Ovary (tissue), 9 donors: ENCODE data around the gene ZNF622. TPM values are rescaled to one million over a fixed set of nuclear protein-coding genes. Genes with fewer than 3 reads are reported as not detected.

Experiments
- DNase-seq, 5 donors: peaks; one replicate each; pipeline ENCODE4 v3.0.0-alpha.2; 2019 to 2020
- H3K27ac ChIP-seq, 2 donors: fragments of 200-600 bp; one replicate each; pipeline versions ENCODE4 v1.5.1 to v1.8.0; 2019 to 2022
- H3K27me3 ChIP-seq: fragments of 200-600 bp; one replicate; pipeline ENCODE4 v1.8.0; 2022
- H3K36me3 ChIP-seq: fragments of 200-600 bp; sonication (generic); one replicate; pipeline ENCODE4 v1.5.1; 2019
- H3K4me1 ChIP-seq: one replicate; pipeline ENCODE4 v1.8.1; 2013; ENCODE audit warnings: mild to moderate bottlenecking, moderate library complexity; ENCODE audit not compliant: insufficient read depth
- H3K4me3 ChIP-seq: fragments of 200-600 bp; sonication (generic); one replicate; pipeline ENCODE4 v1.5.1; 2017
- H3K9me3 ChIP-seq, 2 donors: fragments of 200-600 bp in 1 of 2; sonication (generic) in 1 of 2; one replicate each; pipeline versions ENCODE4 v1.5.1 to v1.8.1; 2013 to 2019; ENCODE audit warnings: mild to moderate bottlenecking in 1 of 2, moderate library complexity in 1 of 2
- CTCF ChIP-seq, 3 donors: fragments of 450-650 bp in 2 of 3; fragments of 200-600 bp in 1 of 3; IDR thresholded peaks; one replicate each; pipeline versions ENCODE4 v1.5.1 to v1.8.0; 2016 to 2022; ENCODE audit warnings: antibody characterized with exemption in 3 of 3, mild to moderate bottlenecking in 1 of 3
- EP300 ChIP-seq: sonication (generic); formaldehyde crosslinking; IDR thresholded peaks from one replicate; pipeline ENCODE4 v1.6.1; 2017; ENCODE audit warnings: antibody characterized with exemption
- POLR2A ChIP-seq: fragments of 450-650 bp; IDR thresholded peaks from one replicate; pipeline ENCODE4 v1.6.1; 2017; ENCODE audit warnings: antibody characterized with exemption, mild to moderate bottlenecking, moderate library complexity
- WGBS, 3 donors: extraction: QIAGEN DNeasy Blood & Tissue Kit in 1 of 3; methylation state at CpG; one replicate each; pipeline versions ENCODE4 v1.1.5 to v1.1.7; 2013 to 2017; 5-methylcytosine and 5-hydroxymethylcytosine counted together
- intact Hi-C, 4 donors: fragments of 100-400 bp; cut with DNase I; formaldehyde crosslinking; loops; one replicate each; pipeline versions ENCODE4 v1.11.0 to v1.15.1; 2022 to 2023
- polyA plus RNA-seq, 2 donors: library from polyadenylated mRNA; stranded (reverse); fragments of 200-250 nt in 1 of 2; fragments of 350-450 nt in 1 of 2; fragmentation: Illumina TruSeq in 1 of 2; extraction: RNeasy Lipid Tissue Mini Kit (QIAGEN cat#74804) in 1 of 2; gene quantifications; one replicate each; pipeline ENCODE4 v1.2.3, GENCODE V29; 2013 to 2014
- total RNA-seq, 7 donors: library from RNA; depleted of rRNA in 2 of 7; stranded (reverse); fragments of >200 nt in 2 of 7; fragmentation: NEBNext Ultra II Directional in 3 of 7; extraction: Animal tissue kit (Norgen Biotek cat#: 25700) in 3 of 7; gene quantifications; one replicate each; pipeline versions ENCODE4 v1.1.0 to v1.2.4, GENCODE V29; 2016 to 2023
- donor health status: DM: no; HTN: no; CAD: no; lungs with moderate emphysema.
- donor health status: DM: no; HTN: no; CAD: no.
- donor health status: Bipolar disorder and iron deficiency.
- donor health status: DM: yes; HTN: yes; CAD: no.
- donor health status: DM: no; HTN: no; CAD: no.
- donor health status: DM: yes; HTN: yes; CAD: no.

ZNF622 gene
- total and polyA plus RNA-seq, 9 donors = 18.0 to 27.2 (median 20.5) TPM

DNA sequence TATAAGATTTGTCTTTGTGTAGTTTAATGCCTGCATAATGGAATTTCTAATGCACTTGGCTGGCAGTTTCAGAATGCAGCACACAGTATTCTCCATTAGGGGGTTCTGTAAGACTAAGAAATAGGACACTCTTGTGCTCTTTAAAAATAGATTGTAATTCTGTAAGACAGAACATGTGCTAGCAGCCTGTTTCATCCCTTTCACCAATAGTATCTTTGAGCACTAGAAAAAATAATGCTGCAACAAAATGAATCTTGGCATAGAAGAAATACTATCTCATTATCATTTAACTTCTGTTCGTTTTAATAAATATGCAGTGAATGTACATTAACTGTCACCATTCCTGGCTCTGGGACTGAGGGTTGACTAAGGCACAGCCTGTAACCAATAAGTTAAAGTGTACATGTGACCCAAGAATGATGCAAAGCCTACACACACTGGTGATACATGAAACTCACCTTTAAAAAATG lies 23.8 kb upstream of the ZNF622 start:
- intact Hi-C loops = loop anchor here in 3 of 4 donors (5.0 to 10.0 kb wide), 3 partner anchors 295 to 715 kb away; no protein-coding TSS in a partner anchor
- no peaks in the 10 kb centered on the region for H3K4me1 ChIP-seq
- no peaks in the 10 kb centered on the region for H3K36me3 ChIP-seq
- no peak overlapping the region for H3K27ac ChIP-seq
- no peak for DNase-seq
- no peaks in the 10 kb centered on the region for H3K9me3 ChIP-seq
- no peaks in the 10 kb centered on the region for H3K27me3 ChIP-seq
- peak in 2 of 3 donors; percentile 51 to 68 for TF ChIP-seq CTCF (IDR thresholded peaks at IDR 0.05)
- TF ChIP-seq POLR2A = no peak
- 2 to 7% (median 7%) methylated on average over 1 of the region's 1 CpG for WGBS, 3 donors
- H3K4me3 ChIP-seq = no peak overlapping the region

DNA sequence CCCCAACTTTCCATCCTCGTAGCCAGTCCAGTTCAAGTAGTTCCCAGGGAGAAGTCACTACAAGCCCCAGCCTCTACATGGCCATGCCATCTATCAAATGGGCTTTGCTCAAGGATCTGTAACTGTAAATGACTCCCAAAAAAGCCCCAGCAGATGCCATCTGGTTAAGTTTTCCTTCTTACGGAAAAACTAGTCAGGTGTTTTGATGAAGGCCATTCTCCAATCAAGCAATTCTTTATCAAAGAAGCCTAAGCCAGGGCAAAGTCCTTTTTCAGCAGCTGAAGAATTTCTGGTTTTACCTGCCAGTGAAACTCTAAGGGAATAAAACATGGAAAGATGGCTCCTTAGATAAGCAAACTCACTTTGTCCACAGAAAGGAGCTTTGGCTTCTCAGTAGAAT lies 21.9 kb upstream of the ZNF622 start:
- no peaks in the 10 kb centered on the region for H3K36me3 ChIP-seq
- intact Hi-C loops = loop anchor here in 3 of 4 donors (5.0 to 10.0 kb wide), 3 partner anchors 297 to 717 kb away; no protein-coding TSS in a partner anchor
- H3K4me1 ChIP-seq = no peaks in the 10 kb centered on the region
- DNase-seq = no peak
- no peaks in the 10 kb centered on the region for H3K9me3 ChIP-seq
- no peaks in the 10 kb centered on the region for H3K27me3 ChIP-seq
- no peak overlapping the region for H3K4me3 ChIP-seq
- no peak for TF ChIP-seq CTCF (IDR thresholded peaks at IDR 0.05)
- no peak for TF ChIP-seq POLR2A
- TF ChIP-seq EP300 = no peak
- WGBS, 3 donors = 86 to 88% (median 87%) methylated on average over 2 of the region's 2 CpGs
- no peak overlapping the region for H3K27ac ChIP-seq

DNA sequence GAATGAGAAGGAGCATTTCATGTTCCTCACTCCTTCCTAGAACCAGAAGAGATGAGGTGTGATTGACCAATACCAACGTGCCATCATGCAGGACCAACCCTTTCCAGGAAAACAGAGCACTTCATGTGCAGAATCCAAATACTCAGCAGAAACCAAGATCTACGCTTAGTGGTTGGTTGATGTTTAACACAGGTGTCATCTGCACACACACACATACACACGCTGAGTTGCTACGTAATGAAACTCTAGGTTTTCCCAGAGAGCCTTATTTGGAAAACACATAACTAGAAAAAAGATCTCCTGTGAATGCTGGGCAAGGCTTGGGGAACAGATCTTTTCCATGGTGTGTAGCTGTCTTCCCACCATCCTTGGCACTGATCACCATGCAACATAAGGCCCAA lies 21.1 kb upstream of the ZNF622 start:
- TF ChIP-seq CTCF (IDR thresholded peaks at IDR 0.05) (no peak), EP300 (no peak), POLR2A (no peak)
- 82 to 89% (median 84%) methylated on average over 4 of the region's 4 CpGs for WGBS, 3 donors
- Histone ChIP-seq H3K9me3 (no peaks in the 10 kb centered on the region), H3K27me3 (no peaks in the 10 kb centered on the region), H3K4me1 (no peaks in the 10 kb centered on the region), H3K36me3 (no peaks in the 10 kb centered on the region), H3K4me3 (no peak overlapping the region), H3K27ac (no peak overlapping the region)
- no peak for DNase-seq
- intact Hi-C loops = loop anchor here in 3 of 4 donors (5.0 to 10.0 kb wide), 3 partner anchors 298 to 718 kb away; no protein-coding TSS in a partner anchor

DNA sequence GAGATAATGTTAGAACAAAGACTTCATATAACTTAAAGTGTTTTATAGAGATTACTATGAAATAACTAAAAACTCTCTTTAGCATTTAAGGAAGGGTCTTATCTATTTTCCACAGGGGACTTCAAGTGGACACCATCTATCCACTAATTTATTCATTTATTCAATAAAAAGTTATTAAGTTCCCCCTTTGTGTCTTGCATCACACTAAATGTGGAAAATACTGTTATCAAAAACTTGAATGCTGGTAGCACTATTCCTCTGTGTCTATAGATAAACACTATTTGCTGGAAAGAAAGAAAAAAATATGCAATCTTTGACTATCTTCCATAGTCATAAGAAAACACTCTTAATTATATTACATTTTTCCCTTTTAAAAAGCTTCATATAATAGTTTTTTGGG lies 20.1 kb upstream of the ZNF622 start:
- TF ChIP-seq CTCF (IDR thresholded peaks at IDR 0.05) (no peak), POLR2A (no peak)
- Histone ChIP-seq H3K27me3 (no peaks in the 10 kb centered on the region), H3K36me3 (no peaks in the 10 kb centered on the region), H3K4me3 (no peak overlapping the region), H3K4me1 (no peaks in the 10 kb centered on the region), H3K9me3 (no peaks in the 10 kb centered on the region), H3K27ac (no peak overlapping the region)
- intact Hi-C loops = loop anchor here in 3 of 4 donors (5.0 to 10.0 kb wide), 3 partner anchors 299 to 719 kb away; no protein-coding TSS in a partner anchor
- DNase-seq = no peak
